ENCODE data around the gene GOLGA8M.
A peak's percentile ranks its signal among the peaks of the same experiment; 100 is the strongest.
"Not testable (repeated sequence)": the region's sequence is repeated elsewhere in the genome, so short reads cannot be mapped to it uniquely, and the experiment has no call there.

Gene GOLGA8M

GRCh38 chr15:28712270-28712669 lies at the start of gene GOLGA8M:
Gene GOLGA8M (minus strand): TSS chr15:28712421. CDS start chr15:28712323, 98 bp downstream.
- DNase-seq (ENCODE audit: low spot score), result not testable (repeated sequence)

DNA sequence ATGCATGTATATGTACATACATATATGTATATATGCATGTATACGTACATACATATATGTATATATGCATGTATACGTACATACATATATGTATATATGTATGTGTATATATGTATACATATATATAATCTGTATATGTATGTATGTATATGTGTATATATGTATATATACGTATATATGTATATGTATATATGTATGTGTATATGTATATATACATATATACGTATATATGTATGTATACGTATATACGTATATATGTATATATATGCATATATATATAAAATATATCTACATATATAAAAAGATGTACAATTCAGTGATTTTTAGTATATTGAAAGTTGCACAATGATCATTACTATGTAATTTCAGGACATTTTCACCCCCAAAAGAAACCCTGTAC lies 30.7 kb upstream of the GOLGA8M start:
- not testable (repeated sequence) for DNase-seq (ENCODE audit: low spot score)

- not testable (repeated sequence) for DNase-seq (ENCODE audit: low spot score)
Observed at GRCh38 chr15:28738590-28739292, 26.5 kb upstream of the GOLGA8M start.

DNA sequence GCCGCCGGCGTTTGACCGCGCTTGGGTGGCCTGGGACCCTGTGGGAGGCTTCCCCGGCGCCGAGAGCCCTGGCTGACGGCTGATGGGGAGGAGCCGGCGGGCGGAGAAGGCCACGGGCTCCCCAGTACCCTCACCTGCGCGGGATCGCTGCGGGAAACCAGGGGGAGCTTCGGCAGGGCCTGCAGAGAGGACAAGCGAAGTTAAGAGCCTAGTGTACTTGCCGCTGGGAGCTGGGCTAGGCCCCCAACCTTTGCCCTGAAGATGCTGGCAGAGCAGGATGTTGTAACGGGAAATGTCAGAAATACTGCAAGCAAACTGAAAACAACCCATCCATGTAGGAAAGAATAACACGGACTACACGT lies 26.0 kb upstream of the GOLGA8M start:
- DNase-seq (ENCODE audit: low spot score), result not testable (repeated sequence)

GRCh38 chr15:28737521-28738199 lies 25.4 kb upstream of the GOLGA8M start:
- DNase-seq (ENCODE audit: low spot score), result peak; percentile 52

- DNase-seq (ENCODE audit: low spot score), result not testable (repeated sequence)
Observed at GRCh38 chr15:28728061-28728460, 15.8 kb upstream of the GOLGA8M start.

- DNase-seq (ENCODE audit: low spot score), result not testable (repeated sequence)
Observed at GRCh38 chr15:28727026-28727425, 14.8 kb upstream of the GOLGA8M start.

GRCh38 chr15:28726102-28726501 lies 13.9 kb upstream of the GOLGA8M start:
- DNase-seq (ENCODE audit: low spot score), result no peak

- no peak for DNase-seq (ENCODE audit: low spot score)
Observed at GRCh38 chr15:28725556-28725955, 13.3 kb upstream of the GOLGA8M start.

GRCh38 chr15:28723986-28724385 lies 11.8 kb upstream of the GOLGA8M start:
- DNase-seq (ENCODE audit: low spot score), result peak; percentile 43

DNA sequence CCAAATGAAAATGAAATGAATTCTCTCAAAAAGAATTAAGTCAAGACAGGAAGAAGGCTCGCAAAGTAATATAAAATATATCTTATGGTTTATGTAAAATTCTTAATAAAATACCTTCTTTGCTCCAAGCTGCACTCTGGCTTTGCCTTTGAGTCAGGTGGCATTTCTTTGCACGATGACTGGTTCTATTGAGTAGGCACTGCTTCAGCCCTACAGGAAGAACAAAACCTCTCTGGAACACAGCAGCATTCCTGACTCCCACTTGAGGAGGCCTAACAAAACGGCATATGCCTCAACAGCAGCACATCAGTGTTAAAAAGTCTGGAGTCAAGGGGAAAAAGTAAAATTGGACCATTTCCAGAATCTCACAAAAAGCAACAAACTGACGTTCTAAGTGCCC lies 7.4 kb upstream of the GOLGA8M start:
- DNase-seq (ENCODE audit: low spot score), result not testable (repeated sequence)

DNA sequence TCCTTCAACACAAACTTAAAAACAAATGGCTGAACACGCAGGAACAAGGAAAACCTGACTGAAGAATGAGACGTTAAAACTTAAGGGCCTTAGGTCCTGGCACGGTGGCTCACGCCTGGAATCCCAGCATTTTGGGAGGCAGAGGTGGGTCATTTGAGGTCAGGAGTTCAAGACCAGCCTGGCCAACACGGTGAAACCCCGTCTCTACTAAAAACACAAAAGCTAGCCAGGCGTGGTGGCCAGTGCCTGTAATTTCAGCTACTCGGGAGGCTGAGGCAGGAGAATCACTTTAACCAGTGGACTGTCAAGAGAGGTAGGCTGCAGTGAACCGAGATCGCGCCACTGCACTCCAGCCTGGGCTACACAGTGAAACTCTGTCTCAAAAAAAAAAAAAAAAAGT lies 6.4 kb upstream of the GOLGA8M start:
- DNase-seq (ENCODE audit: low spot score), result not testable (repeated sequence)

GRCh38 chr15:28714176-28714575 lies 2.0 kb upstream of the GOLGA8M start:
- DNase-seq (ENCODE audit: low spot score), result not testable (repeated sequence)

GRCh38 chr15:28703927-28704326 lies 8.3 kb downstream of the GOLGA8M start:
- not testable (repeated sequence) for DNase-seq (ENCODE audit: low spot score)

GRCh38 chr15:28702427-28702826 lies 9.8 kb downstream of the GOLGA8M start:
- not testable (repeated sequence) for DNase-seq (ENCODE audit: low spot score)

- DNase-seq (ENCODE audit: low spot score), result not testable (repeated sequence)
Observed at GRCh38 chr15:28694006-28694751, 18.0 kb downstream of the GOLGA8M start.

- DNase-seq (ENCODE audit: low spot score), result not testable (repeated sequence)
Observed at GRCh38 chr15:28693021-28693420, 19.2 kb downstream of the GOLGA8M start.

DNA sequence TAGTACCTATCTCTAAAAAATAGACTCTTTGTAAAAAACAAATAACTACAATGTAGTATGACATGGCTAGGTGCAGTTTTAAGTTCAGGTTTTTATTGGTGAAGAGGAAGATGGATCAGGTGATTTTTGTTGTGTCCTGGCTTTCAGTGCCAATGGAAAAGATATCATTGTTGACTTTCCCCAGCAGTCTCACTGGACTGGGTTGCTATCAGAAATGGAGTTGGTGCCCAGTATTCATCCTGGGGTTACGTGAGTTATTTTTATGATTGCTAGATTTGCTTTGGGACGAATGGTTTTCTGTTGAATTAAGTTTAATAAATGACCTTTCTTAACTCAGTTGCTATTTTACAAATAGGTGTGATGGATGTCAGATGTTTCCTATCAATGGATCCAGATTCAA lies 38.7 kb downstream of the GOLGA8M start:
- DNase-seq (ENCODE audit: low spot score), result not testable (repeated sequence)

DNA sequence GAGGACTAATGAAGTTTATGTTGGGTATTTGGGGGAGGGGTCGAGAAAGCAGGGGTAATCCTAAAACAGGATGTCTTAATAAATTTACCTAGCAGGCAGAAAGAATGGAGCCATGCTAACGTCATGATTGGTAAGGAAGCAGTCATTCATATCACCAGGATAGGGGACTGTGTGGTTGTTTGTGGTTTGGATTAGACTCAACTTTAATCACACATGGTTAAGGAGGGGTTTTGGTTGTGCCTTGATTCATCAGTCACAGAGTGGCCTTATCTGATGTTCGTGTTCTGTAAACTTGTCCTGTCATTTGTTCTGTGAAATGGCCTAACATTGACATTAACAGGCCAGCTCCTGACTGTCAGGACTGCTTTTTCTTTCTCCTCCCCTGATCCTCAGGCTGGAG lies 40.1 kb downstream of the GOLGA8M start:
- not testable (repeated sequence) for DNase-seq (ENCODE audit: low spot score)

- not testable (repeated sequence) for DNase-seq (ENCODE audit: low spot score)
Observed at GRCh38 chr15:28666402-28666801, 45.8 kb downstream of the GOLGA8M start.

GRCh38 chr15:28664575-28664974 lies 47.6 kb downstream of the GOLGA8M start:
- not testable (repeated sequence) for DNase-seq (ENCODE audit: low spot score)

- not testable (repeated sequence) for DNase-seq (ENCODE audit: low spot score)
Observed at GRCh38 chr15:28663717-28664116, 48.5 kb downstream of the GOLGA8M start.

GRCh38 chr15:28660750-28661149 lies 51.5 kb downstream of the GOLGA8M start:
- DNase-seq (ENCODE audit: low spot score), result not testable (repeated sequence)

All from ecto neural progenitor cell (in vitro differentiated cells).